SJCRH30 (cell line): ENCODE measurements around the gene NPAS2. TPM values are rescaled to one million over a fixed set of nuclear protein-coding genes. Genes with fewer than 3 reads are reported as not detected.

Experiments used
- DNase-seq, 2 experiments: peaks; one replicate each; pipeline ENCODE4 v3.0.0-alpha.2; 2015 to 2020
- H3K27ac ChIP-seq: fragments of 250-450 bp; sonication (Bioruptor Pico); 2 replicates; pipeline ENCODE4 v1.5.1; 2020; ENCODE audit warnings: mild to moderate bottlenecking, moderate library complexity
- H3K27me3 ChIP-seq: fragments of 250-450 bp; sonication (Bioruptor Pico); 2 replicates; pipeline ENCODE4 v1.5.1; 2020; ENCODE audit warnings: mild to moderate bottlenecking, moderate library complexity
- H3K36me3 ChIP-seq: fragments of 250-450 bp; sonication (Bioruptor Pico); 2 replicates; pipeline ENCODE4 v1.5.1; 2020; ENCODE audit warnings: mild to moderate bottlenecking, moderate library complexity
- H3K4me1 ChIP-seq: fragments of 250-450 bp; sonication (Bioruptor Pico); 2 replicates; pipeline ENCODE4 v1.5.1; 2020; ENCODE audit warnings: mild to moderate bottlenecking, moderate library complexity
- H3K4me3 ChIP-seq: fragments of 250-450 bp; sonication (Bioruptor Pico); 2 replicates; pipeline ENCODE4 v1.5.1; 2020; ENCODE audit warnings: mild to moderate bottlenecking, moderate library complexity
- H3K9me3 ChIP-seq: fragments of 250-450 bp; sonication (Bioruptor Pico); replicated peaks from 2 replicates; pipeline ENCODE4 v1.5.1; 2020; ENCODE audit warnings: mild to moderate bottlenecking, moderate library complexity
- total RNA-seq: library from RNA; depleted of rRNA; stranded (reverse); fragments of >200 nt; shearing (Covaris generic); gene quantifications from 2 replicates; pipeline ENCODE4 v1.2.3, GENCODE V29; 2014

The NPAS2 gene
- total RNA-seq, 1 experiment from 2014 or later, result 0.02 TPM

GRCh38 chr2:100845141-100845991 is 25.4 kb downstream of the NPAS2 start:
- Histone ChIP-seq H3K27ac (no peak overlapping the region), H3K4me3 (no peak overlapping the region), H3K36me3 (no peaks in the 10 kb centered on the region), H3K27me3 (peaks cover 5% of the 10 kb centered on the region; the same call in 1 of the 2 replicates), H3K9me3 (no peaks in the 10 kb centered on the region), H3K4me1 (no peaks in the 10 kb centered on the region)
- no peak for DNase-seq

- Histone ChIP-seq H3K4me1 (no peaks in the 10 kb centered on the region), H3K9me3 (no peaks in the 10 kb centered on the region), H3K27me3 (peaks cover 7% of the 10 kb centered on the region; the same call in 1 of the 2 replicates), H3K27ac (no peak overlapping the region), H3K36me3 (no peaks in the 10 kb centered on the region), H3K4me3 (no peak overlapping the region)
- no peak for DNase-seq
Observed at GRCh38 chr2:100846716-100847115, 26.8 kb downstream of the NPAS2 start.

- no peaks in the 10 kb centered on the region for H3K4me1 ChIP-seq
- H3K27me3 ChIP-seq, result peaks cover 6% of the 10 kb centered on the region; the same call in 1 of the 2 replicates
- H3K36me3 ChIP-seq, result no peaks in the 10 kb centered on the region
- H3K9me3 ChIP-seq, result no peaks in the 10 kb centered on the region
- no peak for DNase-seq
- H3K27ac ChIP-seq, result no peak overlapping the region
- no peak overlapping the region for H3K4me3 ChIP-seq
Observed at GRCh38 chr2:100852447-100852846, 32.5 kb downstream of the NPAS2 start.

GRCh38 chr2:100852999-100853908 is 33.3 kb downstream of the NPAS2 start:
- no peak for DNase-seq
- H3K27me3 ChIP-seq, result peaks cover 6% of the 10 kb centered on the region
- H3K27ac ChIP-seq, result no peak overlapping the region
- H3K4me3 ChIP-seq, result no peak overlapping the region
- H3K9me3 ChIP-seq, result no peaks in the 10 kb centered on the region
- no peaks in the 10 kb centered on the region for H3K36me3 ChIP-seq
- no peaks in the 10 kb centered on the region for H3K4me1 ChIP-seq

- Histone ChIP-seq H3K9me3 (no peaks in the 10 kb centered on the region), H3K27ac (no peak overlapping the region), H3K36me3 (no peaks in the 10 kb centered on the region), H3K27me3 (peaks cover 6% of the 10 kb centered on the region), H3K4me1 (no peaks in the 10 kb centered on the region), H3K4me3 (no peak overlapping the region)
- no peak for DNase-seq
Observed at GRCh38 chr2:100853909-100854810, 34.2 kb downstream of the NPAS2 start.

- Histone ChIP-seq H3K27ac (no peak overlapping the region), H3K36me3 (no peaks in the 10 kb centered on the region), H3K9me3 (no peaks in the 10 kb centered on the region), H3K27me3 (peaks cover 6% of the 10 kb centered on the region), H3K4me1 (no peaks in the 10 kb centered on the region), H3K4me3 (no peak overlapping the region)
- no peak for DNase-seq
Observed at GRCh38 chr2:100855084-100855483, 35.1 kb downstream of the NPAS2 start.

GRCh38 chr2:100855606-100856005 is 35.7 kb downstream of the NPAS2 start:
- Histone ChIP-seq H3K9me3 (no peaks in the 10 kb centered on the region), H3K4me1 (no peaks in the 10 kb centered on the region), H3K27ac (no peak overlapping the region), H3K36me3 (no peaks in the 10 kb centered on the region), H3K4me3 (no peak overlapping the region), H3K27me3 (peaks cover 3% of the 10 kb centered on the region; the same call in 1 of the 2 replicates)
- no peak for DNase-seq

GRCh38 chr2:100856732-100857131 is 36.8 kb downstream of the NPAS2 start:
- Histone ChIP-seq H3K4me3 (no peak overlapping the region), H3K4me1 (no peaks in the 10 kb centered on the region), H3K36me3 (no peaks in the 10 kb centered on the region), H3K9me3 (no peaks in the 10 kb centered on the region), H3K27ac (no peak overlapping the region), H3K27me3 (peaks cover 3% of the 10 kb centered on the region; the same call in 1 of the 2 replicates)
- DNase-seq, result no peak

- DNase-seq, result no peak
- no peak overlapping the region for H3K4me3 ChIP-seq
- H3K27me3 ChIP-seq, result peaks cover 6% of the 10 kb centered on the region; the same call in 1 of the 2 replicates
- no peak overlapping the region for H3K27ac ChIP-seq
- no peaks in the 10 kb centered on the region for H3K9me3 ChIP-seq
- no peaks in the 10 kb centered on the region for H3K4me1 ChIP-seq
- H3K36me3 ChIP-seq, result no peaks in the 10 kb centered on the region
Observed at GRCh38 chr2:100857341-100857740, 37.4 kb downstream of the NPAS2 start.

- DNase-seq, result no peak
- Histone ChIP-seq H3K4me1 (no peaks in the 10 kb centered on the region), H3K4me3 (no peak overlapping the region), H3K36me3 (no peaks in the 10 kb centered on the region), H3K27me3 (peaks cover 9% of the 10 kb centered on the region; the same call in 1 of the 2 replicates), H3K9me3 (no peaks in the 10 kb centered on the region), H3K27ac (no peak overlapping the region)
Observed at GRCh38 chr2:100857915-100858314, 38.0 kb downstream of the NPAS2 start.

- Histone ChIP-seq H3K27ac (no peak overlapping the region), H3K27me3 (peaks cover 12% of the 10 kb centered on the region; the same call in 1 of the 2 replicates), H3K9me3 (no peaks in the 10 kb centered on the region), H3K4me1 (no peaks in the 10 kb centered on the region), H3K36me3 (no peaks in the 10 kb centered on the region), H3K4me3 (no peak overlapping the region)
- no peak for DNase-seq
Observed at GRCh38 chr2:100859902-100860301, 40.0 kb downstream of the NPAS2 start.

GRCh38 chr2:100861340-100861739 is 41.4 kb downstream of the NPAS2 start:
- H3K4me3 ChIP-seq, result no peak overlapping the region
- peaks cover 9% of the 10 kb centered on the region; the same call in 1 of the 2 replicates for H3K27me3 ChIP-seq
- H3K36me3 ChIP-seq, result no peaks in the 10 kb centered on the region
- DNase-seq, result no peak
- H3K9me3 ChIP-seq, result no peaks in the 10 kb centered on the region
- H3K27ac ChIP-seq, result no peak overlapping the region
- H3K4me1 ChIP-seq, result no peaks in the 10 kb centered on the region

GRCh38 chr2:100862081-100862480 is 42.1 kb downstream of the NPAS2 start:
- Histone ChIP-seq H3K4me1 (no peaks in the 10 kb centered on the region), H3K27ac (no peak overlapping the region), H3K36me3 (no peaks in the 10 kb centered on the region), H3K27me3 (peaks cover 9% of the 10 kb centered on the region; the same call in 1 of the 2 replicates), H3K9me3 (no peaks in the 10 kb centered on the region), H3K4me3 (no peak overlapping the region)
- DNase-seq, result no peak

- Histone ChIP-seq H3K27ac (no peak overlapping the region), H3K36me3 (no peaks in the 10 kb centered on the region), H3K9me3 (no peaks in the 10 kb centered on the region), H3K4me1 (no peaks in the 10 kb centered on the region), H3K27me3 (peaks cover 9% of the 10 kb centered on the region; the same call in 1 of the 2 replicates), H3K4me3 (no peak overlapping the region)
- DNase-seq, result no peak
Observed at GRCh38 chr2:100865816-100866460, 46.0 kb downstream of the NPAS2 start.
